H1 (cell line): Measurements from ENCODE around the gene MTFR1L. TPM values are rescaled to one million over a fixed set of nuclear protein-coding genes. Genes with fewer than 3 reads are reported as not detected.

Experiments
- CTCF ChIA-PET: fragments of 300-600 bp; sonication (Branson Sonifier 250); formaldehyde crosslinking; loops from one replicate; lab custom pipeline; 2021; ENCODE audit not compliant: partially characterized antibody; lab: Charles Lee
- POLR2A ChIA-PET: fragments of 300-600 bp; sonication (Branson Sonifier 250); formaldehyde crosslinking; loops from one replicate; lab custom pipeline; 2021; ENCODE audit warnings: inconsistent platforms; ENCODE audit not compliant: partially characterized antibody; lab: Charles Lee
- DNase-seq, 2 experiments: peaks; one replicate each; pipeline versions ENCODE4 v3.0.0 to v3.0.0-alpha.2; 2010 to 2022; ENCODE audit warnings: low spot score in 2 of 2, low read depth in 1 of 2, mixed read lengths in 1 of 2
- FAIRE-seq: peaks from 2 replicates; lab custom pipeline; 2011; peaks lifted over from hg19 to GRCh38; lab: Jason Lieb, UNC
- H2AFZ ChIP-seq: 2 replicates; pipeline ENCODE4 v1.8.1; 2012; ENCODE audit warnings: low read length, inconsistent platforms
- H2AK5ac ChIP-seq: 2 replicates; pipeline ENCODE4 v1.6.1; 2013; ENCODE audit warnings: low read depth, low read length
- H2BK120ac ChIP-seq: replicated peaks from 2 replicates; pipeline ENCODE3; 2013; ENCODE audit warnings: low read depth, low read length, inconsistent platforms
- H2BK12ac ChIP-seq: 2 replicates; pipeline ENCODE4 v1.6.1; 2013; ENCODE audit warnings: low read depth, low read length
- H2BK15ac ChIP-seq: 2 replicates; pipeline ENCODE4 v1.6.1; 2013; ENCODE audit warnings: low read length
- H2BK20ac ChIP-seq: 2 replicates; pipeline ENCODE4 v1.6.1; 2013; ENCODE audit warnings: low read length
- H2BK5ac ChIP-seq: 2 replicates; pipeline ENCODE4 v1.6.1; 2013; ENCODE audit warnings: low read depth, low read length
- H3K14ac ChIP-seq: 2 replicates; pipeline ENCODE4 v1.6.1; 2013; ENCODE audit warnings: inconsistent platforms; ENCODE audit not compliant: insufficient read length
- H3K18ac ChIP-seq: 2 replicates; pipeline ENCODE4 v1.6.1; 2013; ENCODE audit warnings: low read length; ENCODE audit errors: extremely low read depth
- H3K23ac ChIP-seq: 2 replicates; pipeline ENCODE4 v1.6.1; 2013; ENCODE audit warnings: inconsistent platforms; ENCODE audit not compliant: insufficient read length
- H3K23me2 ChIP-seq: 2 replicates; pipeline ENCODE4 v1.6.1; 2013; ENCODE audit warnings: low read depth, low read length
- H3K27ac ChIP-seq: 2 replicates; pipeline ENCODE4 v1.6.1; 2011; ENCODE audit warnings: low read depth, low read length, inconsistent platforms
- H3K27me3 ChIP-seq, 4 experiments: replicated peaks in 1 of 4; 1 replicate in 1 of 4; 2 replicates in 3 of 4; pipeline versions ENCODE4 v1.6.1 to v1.8.1; 2011 to 2013; ENCODE audit warnings: low read length in 3 of 4, mild to moderate bottlenecking in 3 of 4, inconsistent platforms in 2 of 4, mixed read lengths in 2 of 4, moderate library complexity in 1 of 4; ENCODE audit not compliant: control insufficient read depth in 3 of 4, insufficient read depth in 3 of 4; ENCODE audit errors: extremely low read depth in 1 of 4
- H3K36me3 ChIP-seq, 4 experiments: 2 replicates each; pipeline versions ENCODE4 v1.6.1 to v1.8.1; 2011 to 2013; ENCODE audit warnings: mild to moderate bottlenecking in 4 of 4, low read length in 3 of 4, moderate library complexity in 2 of 4, control low read depth in 1 of 4, inconsistent platforms in 1 of 4; ENCODE audit not compliant: insufficient read depth in 4 of 4, control insufficient read depth in 2 of 4
- H3K4ac ChIP-seq: replicated peaks from 2 replicates; pipeline ENCODE3; 2013; ENCODE audit warnings: low read length, low read depth, mixed read lengths, inconsistent platforms; ENCODE audit not compliant: insufficient read length
- H3K4me1 ChIP-seq, 4 experiments: replicated peaks in 1 of 4; 1 replicate in 1 of 4; 2 replicates in 3 of 4; pipeline versions ENCODE4 v1.6.1 to v1.8.1; 2011 to 2013; ENCODE audit warnings: low read length in 3 of 4, inconsistent platforms in 2 of 4, mixed read lengths in 1 of 4; ENCODE audit not compliant: insufficient read depth in 4 of 4, control insufficient read depth in 3 of 4
- H3K4me2 ChIP-seq, 2 experiments: 2 replicates each; pipeline versions ENCODE4 v1.6.1 to v1.8.1; 2011 to 2013; ENCODE audit warnings: low read depth in 2 of 2, low read length in 2 of 2, control low read depth in 1 of 2, inconsistent platforms in 1 of 2, mild to moderate bottlenecking in 1 of 2; ENCODE audit not compliant: insufficient read depth in 1 of 2
- H3K4me3 ChIP-seq, 4 experiments: fragments of 200-600, 300-600 bp in 1 of 4; sonication (generic), shearing (Covaris generic), sonication (Bioruptor Twin) in 1 of 4; 2 replicates each; pipeline versions ENCODE4 v1.5.1 to v1.8.1; 2011 to 2016; ENCODE audit warnings: low read length in 4 of 4, low read depth in 3 of 4, control low read depth in 2 of 4, inconsistent platforms in 2 of 4, mild to moderate bottlenecking in 2 of 4, mixed read lengths in 1 of 4, moderate library complexity in 1 of 4; ENCODE audit not compliant: insufficient read depth in 2 of 4; ENCODE audit errors: extremely low read depth in 1 of 4
- H3K56ac ChIP-seq: replicated peaks from 2 replicates; pipeline ENCODE3; 2013; ENCODE audit warnings: low read depth, mild to moderate bottlenecking, mixed read lengths, low read length, inconsistent platforms; ENCODE audit not compliant: insufficient read length
- H3K79me1 ChIP-seq: 2 replicates; pipeline ENCODE4 v1.6.1; 2013; ENCODE audit warnings: low read depth, low read length, control low read depth
- H3K79me2 ChIP-seq, 2 experiments: 2 replicates each; pipeline versions ENCODE4 v1.6.1 to v1.8.1; 2012 to 2013; ENCODE audit warnings: low read length in 2 of 2, mild to moderate bottlenecking in 2 of 2, inconsistent platforms in 1 of 2; ENCODE audit not compliant: insufficient read depth in 2 of 2, control insufficient read depth in 1 of 2
- H3K9ac ChIP-seq, 4 experiments: replicated peaks in 1 of 4; 1 replicate in 1 of 4; 2 replicates in 3 of 4; pipeline versions ENCODE4 v1.6.1 to v1.8.1; 2011 to 2013; ENCODE audit warnings: low read depth in 3 of 4, low read length in 3 of 4, control low read depth in 2 of 4, mild to moderate bottlenecking in 2 of 4, moderate library complexity in 2 of 4, inconsistent platforms in 1 of 4; ENCODE audit errors: extremely low read depth in 1 of 4
- H3K9me3 ChIP-seq, 2 experiments: 2 replicates each; pipeline versions ENCODE4 v1.6.1 to v1.8.1; 2012 to 2013; ENCODE audit warnings: mild to moderate bottlenecking in 2 of 2, moderate library complexity in 2 of 2, control low read depth in 1 of 2, inconsistent platforms in 1 of 2, low read depth in 1 of 2, low read length in 1 of 2, mixed read lengths in 1 of 2; ENCODE audit not compliant: insufficient read depth in 2 of 2
- H4K20me1 ChIP-seq, 2 experiments: replicated peaks in 1 of 2; 2 replicates each; pipeline versions ENCODE3 to v1.8.1; 2011 to 2013; ENCODE audit warnings: inconsistent platforms in 2 of 2, low read length in 2 of 2, mild to moderate bottlenecking in 1 of 2; ENCODE audit not compliant: insufficient read depth in 2 of 2, control insufficient read depth in 1 of 2
- H4K5ac ChIP-seq: 2 replicates; pipeline ENCODE4 v1.6.1; 2013; ENCODE audit warnings: low read length, low read depth, mixed read lengths, inconsistent platforms; ENCODE audit not compliant: insufficient read length
- H4K8ac ChIP-seq: 2 replicates; pipeline ENCODE4 v1.8.0; 2013; ENCODE audit warnings: mild to moderate bottlenecking, moderate library complexity, low read length, inconsistent platforms; ENCODE audit not compliant: insufficient read depth; ENCODE audit errors: extremely low read depth
- H4K91ac ChIP-seq: replicated peaks from 2 replicates; pipeline ENCODE3; 2013; ENCODE audit warnings: low read length, mixed read lengths, inconsistent platforms; ENCODE audit not compliant: insufficient read length
- CHD2 ChIP-seq: IDR thresholded peaks from 2 replicates; pipeline ENCODE4 v1.6.1; 2012; ENCODE audit warnings: low read length, improper control_type of control experiment
- CTBP2 ChIP-seq: IDR thresholded peaks from 2 replicates; pipeline ENCODE4 v1.7.0; 2011; ENCODE audit warnings: borderline replicate concordance, mild to moderate bottlenecking, moderate library complexity, mixed read lengths, low read length; ENCODE audit not compliant: insufficient read depth, insufficient read length
- CTCF ChIP-seq, 3 experiments: IDR thresholded peaks; 1 replicate in 2 of 3; 2 replicates in 1 of 3; pipeline versions ENCODE4 v1.5.1 to v1.6.1; 2011; ENCODE audit warnings: low read length in 3 of 3, mild to moderate bottlenecking in 3 of 3, inconsistent platforms in 2 of 3, low read depth in 1 of 3, moderate library complexity in 1 of 3; ENCODE audit not compliant: insufficient read depth in 1 of 3; ENCODE audit errors: control extremely low read depth in 1 of 3
- EZH2 ChIP-seq: fragments of 200-600 bp; sonication (generic); IDR thresholded peaks from 2 replicates; pipeline ENCODE4 v1.7.1; 2012; ENCODE audit warnings: low read depth, mild to moderate bottlenecking, moderate library complexity, low read length, inconsistent platforms; ENCODE audit not compliant: severe bottlenecking
- FOSL1 ChIP-seq: IDR thresholded peaks from 2 replicates; pipeline ENCODE4 v1.6.1; 2011; ENCODE audit warnings: mild to moderate bottlenecking, low read depth, low read length, moderate library complexity; ENCODE audit not compliant: insufficient read depth
- JUN ChIP-seq: IDR thresholded peaks from 2 replicates; pipeline ENCODE4 v1.6.1; 2011; ENCODE audit warnings: low read depth, mild to moderate bottlenecking, improper control_type of control experiment, low read length
- KDM4A ChIP-seq: IDR thresholded peaks from one replicate; pipeline ENCODE4 v1.7.1; 2012; ENCODE audit warnings: low read depth, mild to moderate bottlenecking, moderate library complexity, low read length, inconsistent platforms; ENCODE audit not compliant: severe bottlenecking
- TEAD4 ChIP-seq: IDR thresholded peaks from 2 replicates; pipeline ENCODE4 v1.6.1; 2012; ENCODE audit warnings: low read depth, low read length, inconsistent platforms, mixed read lengths
- USF2 ChIP-seq: IDR thresholded peaks from 2 replicates; pipeline ENCODE4 v1.6.1; 2011; ENCODE audit warnings: low read length, improper control_type of control experiment
- WGBS, 2 experiments: shearing (Covaris generic) in 1 of 2; methylation state at CpG; one replicate each; pipeline versions ENCODE4 v1.1.6 to v1.1.7; 2013 to 2015; ENCODE audit warnings: low lambda C conversion rate in 2 of 2, mixed read lengths in 2 of 2, inconsistent platforms in 1 of 2, low coverage in 1 of 2, missing lambda C conversion rate in 1 of 2; ENCODE audit not compliant: insufficient replicate concordance in 2 of 2, insufficient coverage in 1 of 2, insufficient read length in 1 of 2; ENCODE audit errors: extremely low coverage in 1 of 2, missing lambda C conversion rate in 1 of 2; 5-methylcytosine and 5-hydroxymethylcytosine counted together
- polyA plus RNA-seq, 7 experiments: library from polyadenylated mRNA; depleted of rRNA in 3 of 7; stranded (reverse) in 5 of 7; unstranded in 2 of 7; fragments of >200 nt in 5 of 7; fragments of 200-250 nt in 2 of 7; gene quantifications; 1 replicate in 5 of 7; 2 replicates in 1 of 7; 4 replicates in 1 of 7; pipeline versions ENCODE4 v1.2.1 to v1.2.3, GENCODE V29; 2011 to 2013; ENCODE audit warnings: missing spikeins in 2 of 7, mixed read lengths in 2 of 7
- total RNA-seq: library from RNA; stranded (reverse); fragmentation: NEBNext Ultra II Directional; extraction: Animal tissue kit (Norgen Biotek cat#: 25700); gene quantifications from 2 replicates; pipeline ENCODE4 v1.2.1, GENCODE V29; 2021

The MTFR1L gene
- total and polyA plus RNA-seq, 2 of the 8 experiments (the other 6 are each of a cell fraction or from before 2014, with no cell fraction given), result 20.8 to 23.1 TPM

- Histone ChIP-seq H3K23ac (no peak overlapping the region), H3K27ac (no peak overlapping the region), H3K9ac (no peak overlapping the region), H2AK5ac (no peak overlapping the region), H3K4me2 (no peak overlapping the region), H2BK12ac (no peak overlapping the region), H2BK5ac (no peak overlapping the region), H3K36me3 (no peaks in the 10 kb centered on the region), H2AFZ (no peak overlapping the region), H3K4me3 (no peak overlapping the region), H2BK120ac (no peak overlapping the region), H3K23me2 (peaks cover 5% of the 10 kb centered on the region; the same call in 1 of the 2 replicates), H2BK20ac (no peak overlapping the region), H3K79me1 (peaks cover 2% of the 10 kb centered on the region), H3K27me3 (peaks cover 0 to 2% (median 0%) of the 10 kb centered on the region in 4 experiments; a peak in 1 of 7 replicates), H3K18ac (no peak overlapping the region), H3K9me3 (no peaks in the 10 kb centered on the region), H4K91ac (no peak overlapping the region), H3K4ac (no peak overlapping the region), H3K79me2 (no peaks in the 10 kb centered on the region), H4K5ac (no peak overlapping the region), H4K20me1 (no peaks in the 10 kb centered on the region), H3K4me1 (peaks cover 3 to 19% (median 16%) of the 10 kb centered on the region in 4 experiments), H3K56ac (no peak overlapping the region), H4K8ac (no peak overlapping the region), H3K14ac (no peak overlapping the region), H2BK15ac (no peak overlapping the region; the same call in 1 of the 2 replicates)
- DNase-seq, result no peak
- FAIRE-seq, result no peak
- ChIA-PET POLR2A (interaction anchor here (1.1 to 1.7 kb wide), 4 partner anchors 9 to 37 kb away, joined by 3 to 8 read pairs (median 4); no protein-coding TSS in a partner anchor), CTCF (interaction anchor here (0.9 to 1.5 kb wide), 4 partner anchors 11 to 139 kb away, joined by 3 to 4 read pairs (median 4); no protein-coding TSS in a partner anchor)
- WGBS, 2 experiments, result 78% methylated on average over 1 of the region's 1 CpG; no CpG with 5 or more reads in 1 of the 2 experiments
- TF ChIP-seq JUN, result no peak
- TF ChIP-seq USF2, result no peak
- no peak for TF ChIP-seq CHD2
- no peak for TF ChIP-seq CTCF (IDR thresholded peaks at IDR 0.05; ENCODE audit: control extremely low read depth in 1 of 3, insufficient read depth in 1 of 3, low read depth in 1 of 3, low read length in 3 of 3)
- TF ChIP-seq FOSL1, result no peak
- no peak for TF ChIP-seq TEAD4
- TF ChIP-seq EZH2, result no peak
- TF ChIP-seq CTBP2, result no peak
- no peak for TF ChIP-seq KDM4A
Measured at GRCh38 chr1:25870614-25871013, 50.9 kb downstream of the MTFR1L start.
